ENCODE measurements around the gene KIDINS220. TPM values are rescaled to one million over a fixed set of nuclear protein-coding genes. Genes with fewer than 3 reads are reported as not detected.
A peak's percentile ranks its signal among the peaks of the same experiment; 100 is the strongest.

The KIDINS220 gene
- total RNA-seq (2014; rRNA removed; shearing (Covaris generic)) = 20.9 and 28.4 TPM in 2 replicates

- Histone ChIP-seq H3K27me3 (ENCODE audit: control insufficient read depth, insufficient read depth, low read length) (no peaks in the 10 kb centered on the region; the same call in 1 of the 2 replicates), H3K4me3 (ENCODE audit: insufficient read depth, low read depth, low read length) (peak within 1 kb of the TSS; percentile 81), H3K36me3 (replicated peaks; ENCODE audit: control insufficient read depth, insufficient read depth, low read length) (no peaks in the 10 kb centered on the region)
- peak; percentile 99 for DNase-seq
These were observed at the start of gene KIDINS220 for GRCh38 chr2:8836971-8837794. Gene KIDINS220, minus strand, starts transcription at chr2:8837613. Its CDS starts 10,520 bp downstream, at chr2:8827093.

GRCh38 chr2:8886876-8887275 lies 49.5 kb upstream of the KIDINS220 start:
- H3K4me3 ChIP-seq (ENCODE audit: insufficient read depth, low read depth, low read length) = no peak overlapping the region
- no peaks in the 10 kb centered on the region for H3K36me3 ChIP-seq (replicated peaks; ENCODE audit: control insufficient read depth, insufficient read depth, low read length)
- no peak for DNase-seq
- no peaks in the 10 kb centered on the region for H3K27me3 ChIP-seq (ENCODE audit: control insufficient read depth, insufficient read depth, low read length)

GRCh38 chr2:8886202-8886518 lies 48.7 kb upstream of the KIDINS220 start:
- Histone ChIP-seq H3K27me3 (ENCODE audit: control insufficient read depth, insufficient read depth, low read length) (no peaks in the 10 kb centered on the region), H3K36me3 (replicated peaks; ENCODE audit: control insufficient read depth, insufficient read depth, low read length) (no peaks in the 10 kb centered on the region), H3K4me3 (ENCODE audit: insufficient read depth, low read depth, low read length) (no peak overlapping the region)
- DNase-seq = no peak

- DNase-seq = no peak
- Histone ChIP-seq H3K4me3 (ENCODE audit: insufficient read depth, low read depth, low read length) (no peak overlapping the region), H3K36me3 (replicated peaks; ENCODE audit: control insufficient read depth, insufficient read depth, low read length) (no peaks in the 10 kb centered on the region), H3K27me3 (ENCODE audit: control insufficient read depth, insufficient read depth, low read length) (no peaks in the 10 kb centered on the region)
These were observed 48.2 kb upstream of the KIDINS220 start for GRCh38 chr2:8885449-8886201.

GRCh38 chr2:8884812-8885211 lies 47.4 kb upstream of the KIDINS220 start:
- Histone ChIP-seq H3K4me3 (ENCODE audit: insufficient read depth, low read depth, low read length) (no peak overlapping the region), H3K27me3 (ENCODE audit: control insufficient read depth, insufficient read depth, low read length) (no peaks in the 10 kb centered on the region), H3K36me3 (replicated peaks; ENCODE audit: control insufficient read depth, insufficient read depth, low read length) (no peaks in the 10 kb centered on the region)
- no peak for DNase-seq

GRCh38 chr2:8882094-8882493 lies 44.7 kb upstream of the KIDINS220 start:
- Histone ChIP-seq H3K36me3 (replicated peaks; ENCODE audit: control insufficient read depth, insufficient read depth, low read length) (no peaks in the 10 kb centered on the region), H3K4me3 (ENCODE audit: insufficient read depth, low read depth, low read length) (no peak overlapping the region), H3K27me3 (ENCODE audit: control insufficient read depth, insufficient read depth, low read length) (no peaks in the 10 kb centered on the region)
- peak; percentile 82 for DNase-seq

DNA sequence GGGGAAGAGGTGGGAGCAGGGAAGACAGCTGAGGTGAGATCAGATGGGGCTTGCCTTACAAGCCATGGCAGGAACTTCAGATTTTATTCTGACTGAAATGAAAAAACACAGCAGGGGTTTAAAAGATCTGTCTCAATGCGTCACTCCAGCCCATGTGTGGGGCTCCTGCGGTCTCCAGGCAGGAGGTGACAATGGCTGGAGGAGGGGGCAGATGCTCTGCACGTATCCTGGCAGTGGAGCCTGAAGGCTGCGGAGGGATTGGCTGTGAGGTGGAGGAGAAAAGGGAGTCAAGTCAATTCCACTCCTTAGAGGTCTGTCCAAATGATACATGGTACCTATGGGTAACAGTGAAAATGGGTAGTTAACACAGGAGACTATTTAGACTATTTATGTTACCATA lies 40.5 kb upstream of the KIDINS220 start:
- Histone ChIP-seq H3K4me3 (ENCODE audit: insufficient read depth, low read depth, low read length) (no peak overlapping the region), H3K27me3 (ENCODE audit: control insufficient read depth, insufficient read depth, low read length) (no peaks in the 10 kb centered on the region), H3K36me3 (replicated peaks; ENCODE audit: control insufficient read depth, insufficient read depth, low read length) (no peaks in the 10 kb centered on the region)
- peak; percentile 26 for DNase-seq

DNA sequence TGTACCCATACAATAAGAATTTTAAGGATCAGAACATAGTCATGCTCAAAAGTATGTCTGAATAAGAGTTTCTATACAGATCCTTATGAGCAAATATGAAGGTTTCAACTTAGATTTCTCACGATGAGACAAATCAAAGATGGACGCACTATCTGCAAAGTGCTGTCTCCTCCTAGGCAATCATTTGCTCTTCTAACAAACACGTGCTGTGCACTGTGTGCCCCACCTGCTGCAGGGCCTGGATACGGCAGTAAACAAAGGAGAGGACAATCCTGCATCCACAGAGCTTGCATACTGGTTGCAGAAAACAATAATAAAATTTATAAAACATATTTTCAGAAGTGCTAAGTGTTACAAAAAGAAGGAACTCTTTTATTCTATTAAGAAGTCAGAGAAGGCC lies 39.9 kb upstream of the KIDINS220 start:
- no peaks in the 10 kb centered on the region for H3K36me3 ChIP-seq (replicated peaks; ENCODE audit: control insufficient read depth, insufficient read depth, low read length)
- H3K27me3 ChIP-seq (ENCODE audit: control insufficient read depth, insufficient read depth, low read length) = no peaks in the 10 kb centered on the region
- DNase-seq = no peak
- no peak overlapping the region for H3K4me3 ChIP-seq (ENCODE audit: insufficient read depth, low read depth, low read length)

GRCh38 chr2:8876628-8877027 lies 39.2 kb upstream of the KIDINS220 start:
- H3K36me3 ChIP-seq (replicated peaks; ENCODE audit: control insufficient read depth, insufficient read depth, low read length) = no peaks in the 10 kb centered on the region
- H3K4me3 ChIP-seq (ENCODE audit: insufficient read depth, low read depth, low read length) = no peak overlapping the region
- no peaks in the 10 kb centered on the region for H3K27me3 ChIP-seq (ENCODE audit: control insufficient read depth, insufficient read depth, low read length)
- no peak for DNase-seq

GRCh38 chr2:8872821-8873432 lies 35.5 kb upstream of the KIDINS220 start:
- Histone ChIP-seq H3K4me3 (ENCODE audit: insufficient read depth, low read depth, low read length) (no peak overlapping the region), H3K36me3 (replicated peaks; ENCODE audit: control insufficient read depth, insufficient read depth, low read length) (no peaks in the 10 kb centered on the region), H3K27me3 (ENCODE audit: control insufficient read depth, insufficient read depth, low read length) (no peaks in the 10 kb centered on the region)
- peak; percentile 58 for DNase-seq

DNA sequence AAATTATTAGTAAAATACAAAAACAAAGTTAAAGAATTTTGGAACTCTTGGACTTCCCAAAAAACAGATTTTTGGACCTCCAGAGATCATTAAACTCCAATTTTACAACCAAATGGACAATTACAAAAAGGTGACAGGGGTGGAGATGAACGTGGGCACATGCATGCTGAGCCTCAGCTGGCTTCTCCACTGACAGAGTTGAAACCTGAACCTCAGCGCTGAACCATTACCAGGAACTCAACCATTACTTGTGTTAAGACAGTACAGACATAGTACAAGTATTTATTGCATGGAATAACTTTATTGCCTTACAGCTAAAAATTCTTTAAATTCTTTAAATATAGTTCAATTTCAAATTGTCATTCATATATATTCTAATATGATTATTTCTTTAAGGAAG lies 33.0 kb upstream of the KIDINS220 start:
- Histone ChIP-seq H3K36me3 (replicated peaks; ENCODE audit: control insufficient read depth, insufficient read depth, low read length) (no peaks in the 10 kb centered on the region), H3K4me3 (ENCODE audit: insufficient read depth, low read depth, low read length) (no peak overlapping the region), H3K27me3 (ENCODE audit: control insufficient read depth, insufficient read depth, low read length) (no peaks in the 10 kb centered on the region)
- no peak for DNase-seq

GRCh38 chr2:8867363-8867762 lies 29.9 kb upstream of the KIDINS220 start:
- DNase-seq = no peak
- H3K36me3 ChIP-seq (replicated peaks; ENCODE audit: control insufficient read depth, insufficient read depth, low read length) = no peaks in the 10 kb centered on the region
- H3K4me3 ChIP-seq (ENCODE audit: insufficient read depth, low read depth, low read length) = no peak overlapping the region
- no peaks in the 10 kb centered on the region for H3K27me3 ChIP-seq (ENCODE audit: control insufficient read depth, insufficient read depth, low read length)

- H3K36me3 ChIP-seq (replicated peaks; ENCODE audit: control insufficient read depth, insufficient read depth, low read length) = no peaks in the 10 kb centered on the region
- no peak for DNase-seq
- H3K27me3 ChIP-seq (ENCODE audit: control insufficient read depth, insufficient read depth, low read length) = no peaks in the 10 kb centered on the region
- H3K4me3 ChIP-seq (ENCODE audit: insufficient read depth, low read depth, low read length) = no peak overlapping the region
These were observed 26.0 kb upstream of the KIDINS220 start for GRCh38 chr2:8863331-8863953.

GRCh38 chr2:8862230-8862629 lies 24.8 kb upstream of the KIDINS220 start:
- H3K36me3 ChIP-seq (replicated peaks; ENCODE audit: control insufficient read depth, insufficient read depth, low read length) = no peaks in the 10 kb centered on the region
- H3K27me3 ChIP-seq (ENCODE audit: control insufficient read depth, insufficient read depth, low read length) = no peaks in the 10 kb centered on the region
- no peak for DNase-seq
- H3K4me3 ChIP-seq (ENCODE audit: insufficient read depth, low read depth, low read length) = no peak overlapping the region
